Pulmonary artery endothelial cell (primary cell): Measurements from ENCODE around the gene GTF2E1. TPM values are rescaled to one million over a fixed set of nuclear protein-coding genes. Genes with fewer than 3 reads are reported as not detected.
"Not testable (repeated sequence)": the region's sequence is repeated elsewhere in the genome, so short reads cannot be mapped to it uniquely, and the experiment has no call there.

Experiments
- DNase-seq: peaks from one replicate; pipeline ENCODE4 v3.0.0-alpha.2; 2011; ENCODE audit warnings: low read depth, low spot score
- total RNA-seq: library from RNA; depleted of rRNA; stranded (reverse); fragments of >200 nt; gene quantifications from 2 replicates; pipeline ENCODE4 v1.2.3, GENCODE V29; 2014

GTF2E1 gene
- total RNA-seq = 27.0 and 42.2 TPM in 2 replicates

- peak; percentile 99 for DNase-seq
Observed at GRCh38 chr3:120742198-120742848, at the start of gene GTF2E1, which contains the start of gene RABL3. Gene GTF2E1, plus strand, starts transcription at chr3:120742744. Its CDS starts 7,809 bp downstream, at chr3:120750553. Gene RABL3, minus strand, starts transcription at chr3:120742516. Its CDS starts 9 bp downstream, at chr3:120742507.

- DNase-seq = peak; percentile 39
Observed at GRCh38 chr3:120693439-120694171, 48.9 kb upstream of the GTF2E1 start.

- DNase-seq = no peak
Observed at GRCh38 chr3:120699333-120699732, 43.2 kb upstream of the GTF2E1 start.

GRCh38 chr3:120705884-120706582 is 36.5 kb upstream of the GTF2E1 start:
- no peak for DNase-seq

- DNase-seq = no peak
Observed at GRCh38 chr3:120706950-120707349, 35.6 kb upstream of the GTF2E1 start.

GRCh38 chr3:120708408-120708807 is 34.1 kb upstream of the GTF2E1 start:
- DNase-seq = no peak

- DNase-seq = no peak
Observed at GRCh38 chr3:120710369-120710768, 32.2 kb upstream of the GTF2E1 start.

GRCh38 chr3:120713262-120713661 is 29.3 kb upstream of the GTF2E1 start:
- no peak for DNase-seq

- not testable (repeated sequence) for DNase-seq
Observed at GRCh38 chr3:120719167-120719834, 23.2 kb upstream of the GTF2E1 start.

GRCh38 chr3:120726791-120727190 is 15.8 kb upstream of the GTF2E1 start:
- no peak for DNase-seq

GRCh38 chr3:120730576-120731542 is 11.7 kb upstream of the GTF2E1 start:
- no peak for DNase-seq

- not testable (repeated sequence) for DNase-seq
Observed at GRCh38 chr3:120738006-120738405, 4.5 kb upstream of the GTF2E1 start.

- no peak for DNase-seq
Observed at GRCh38 chr3:120741320-120741719, 1.2 kb upstream of the GTF2E1 start.

GRCh38 chr3:120741837-120742197 is 727 bp upstream of the GTF2E1 start:
- no peak for DNase-seq

GRCh38 chr3:120742849-120743365 is 363 bp downstream of the GTF2E1 start:
- DNase-seq = no peak

- DNase-seq = no peak
Observed at GRCh38 chr3:120743556-120744195, 1.1 kb downstream of the GTF2E1 start.

- no peak for DNase-seq
Observed at GRCh38 chr3:120745466-120745865, 2.9 kb downstream of the GTF2E1 start.

- DNase-seq = no peak
Observed at GRCh38 chr3:120749843-120750242, 7.3 kb downstream of the GTF2E1 start.

GRCh38 chr3:120752230-120752629 is 9.7 kb downstream of the GTF2E1 start:
- no peak for DNase-seq

- DNase-seq = no peak
Observed at GRCh38 chr3:120752865-120753264, 10.3 kb downstream of the GTF2E1 start.
